AG04449 (cell line): ENCODE data around the gene PCED1A.

Experiments used
- CTCF ChIA-PET: fragments of 350-600 bp; formaldehyde crosslinking; extraction: SDS; loops from one replicate; lab custom pipeline; 2021; ENCODE audit warnings: antibody characterized with exemption; lab: Yijun Ruan, JAX
- POLR2A ChIA-PET: fragments of 400-600, 350-600 bp; formaldehyde crosslinking; extraction: SDS; loops from one replicate; lab custom pipeline; 2020; ENCODE audit warnings: antibody characterized with exemption, inconsistent platforms; lab: Yijun Ruan, JAX
- DNase-seq: peaks from one replicate; pipeline ENCODE4 v3.0.0-alpha.2; 2010; ENCODE audit warnings: low read depth, low spot score
- H3K4me3 ChIP-seq: 2 replicates; pipeline ENCODE4 v1.5.1; 2011; ENCODE audit warnings: low read depth, mild to moderate bottlenecking, control low read depth, low read length
- CTCF ChIP-seq: IDR thresholded peaks from one replicate; pipeline ENCODE4 v1.5.1; 2011; ENCODE audit warnings: mild to moderate bottlenecking, moderate library complexity, low read length, control low read depth, inconsistent platforms; ENCODE audit not compliant: insufficient read depth; ENCODE audit errors: missing control alignments

Gene PCED1A

GRCh38 chr20:2883726-2884637 is 43.5 kb upstream of the PCED1A start:
- ChIA-PET POLR2A (no interaction called here), CTCF (interaction anchor here (0.8 kb wide), 1 partner anchor 128 kb away, joined by 3 read pairs; no protein-coding TSS in a partner anchor)
- no peak for DNase-seq
- H3K4me3 ChIP-seq: no peak overlapping the region
- no peak for TF ChIP-seq CTCF

- POLR2A ChIA-PET: no interaction called here
- DNase-seq: no peak
- TF ChIP-seq CTCF: no peak
- no peak overlapping the region for H3K4me3 ChIP-seq
- CTCF ChIA-PET: interaction anchor here (0.8 kb wide), 1 partner anchor 136 kb away, joined by 4 read pairs; no protein-coding TSS in a partner anchor
These were observed 40.2 kb upstream of the PCED1A start for GRCh38 chr20:2880650-2881049.

- TF ChIP-seq CTCF: no peak
- no peak overlapping the region for H3K4me3 ChIP-seq
- POLR2A ChIA-PET: no interaction called here
- no peak for DNase-seq
- CTCF ChIA-PET: interaction anchor here (0.9 to 2.3 kb wide), 3 partner anchors 27 to 135 kb away, joined by 3 to 7 read pairs (median 6); no protein-coding TSS in a partner anchor
These were observed 38.7 kb upstream of the PCED1A start for GRCh38 chr20:2879146-2879545.

GRCh38 chr20:2878515-2878914 is 38.1 kb upstream of the PCED1A start:
- CTCF ChIA-PET: interaction anchor here (2.2 to 2.3 kb wide), 2 partner anchors 26 to 122 kb away, joined by 6 to 7 read pairs; no protein-coding TSS in a partner anchor
- DNase-seq: no peak
- TF ChIP-seq CTCF: no peak
- H3K4me3 ChIP-seq: no peak overlapping the region
- POLR2A ChIA-PET: no interaction called here

GRCh38 chr20:2875690-2876203 is 35.3 kb upstream of the PCED1A start:
- DNase-seq: no peak
- CTCF ChIA-PET: interaction anchor here (0.6 to 1.9 kb wide), 4 partner anchors 23 to 356 kb away, joined by 3 to 5 read pairs (median 3); no protein-coding TSS in a partner anchor

More at GRCh38 chr20:2875690-2876203, 35.3 kb upstream of the PCED1A start:
- no peak for TF ChIP-seq CTCF
- POLR2A ChIA-PET: no interaction called here
- no peak overlapping the region for H3K4me3 ChIP-seq
